SH-SY5Y (cell line): ENCODE results near the gene EIF4E.

Experiments used
- GATA2 ChIP-seq: IDR thresholded peaks from 2 replicates; pipeline ENCODE4 v1.6.1; 2011; ENCODE audit warnings: mild to moderate bottlenecking, low read depth, low read length
- GATA3 ChIP-seq: IDR thresholded peaks from 2 replicates; pipeline ENCODE4 v1.6.1; 2011; ENCODE audit warnings: low read depth, mild to moderate bottlenecking, low read length, moderate library complexity

Gene EIF4E

GRCh38 chr4:98908182-98908581 is 20.8 kb downstream of the EIF4E start:
- TF ChIP-seq GATA2 = no peak
- no peak for TF ChIP-seq GATA3

GRCh38 chr4:98905839-98906238 is 23.1 kb downstream of the EIF4E start:
- no peak for TF ChIP-seq GATA3
- no peak for TF ChIP-seq GATA2

GRCh38 chr4:98905297-98905696 is 23.6 kb downstream of the EIF4E start:
- no peak for TF ChIP-seq GATA3
- TF ChIP-seq GATA2 = no peak

GRCh38 chr4:98903963-98904362 is 25.0 kb downstream of the EIF4E start:
- no peak for TF ChIP-seq GATA3
- no peak for TF ChIP-seq GATA2

GRCh38 chr4:98903561-98903960 is 25.4 kb downstream of the EIF4E start:
- TF ChIP-seq GATA2 (no peak), GATA3 (no peak)

GRCh38 chr4:98899277-98899676 is 29.7 kb downstream of the EIF4E start:
- TF ChIP-seq GATA2 (no peak), GATA3 (no peak)

GRCh38 chr4:98891478-98892337 is 37.2 kb downstream of the EIF4E start:
- TF ChIP-seq GATA3 (no peak), GATA2 (no peak)

- no peak for TF ChIP-seq GATA3
- no peak for TF ChIP-seq GATA2
Measured at GRCh38 chr4:98890702-98891455, 38.1 kb downstream of the EIF4E start.

GRCh38 chr4:98887145-98887544 is 41.8 kb downstream of the EIF4E start:
- TF ChIP-seq GATA2 (no peak), GATA3 (no peak)

GRCh38 chr4:98879515-98879914 is 49.4 kb downstream of the EIF4E start:
- no peak for TF ChIP-seq GATA2
- TF ChIP-seq GATA3 = no peak

- TF ChIP-seq GATA3 (no peak), GATA2 (no peak)
Measured at GRCh38 chr4:98873059-98873458, 55.9 kb downstream of the EIF4E start.

GRCh38 chr4:98867648-98868047 is 61.3 kb downstream of the EIF4E start:
- no peak for TF ChIP-seq GATA2
- no peak for TF ChIP-seq GATA3

GRCh38 chr4:98865059-98865458 is 63.9 kb downstream of the EIF4E start:
- no peak for TF ChIP-seq GATA2
- TF ChIP-seq GATA3 = no peak

- TF ChIP-seq GATA2 (no peak), GATA3 (no peak)
Measured at GRCh38 chr4:98864560-98864959, 64.4 kb downstream of the EIF4E start.

GRCh38 chr4:98862371-98862770 is 66.6 kb downstream of the EIF4E start:
- TF ChIP-seq GATA3 = no peak
- TF ChIP-seq GATA2 = no peak
